NCI-H446 (cell line): ENCODE results near the gene BANF2.

Experiments used
- DNase-seq, 2 experiments: peaks; one replicate each; lab custom pipeline; 2025; lab: John Stamatoyannopoulos, UW

Gene BANF2

GRCh38 chr20:17735959-17736621 is 36.3 kb downstream of the BANF2 start:
- DNase-seq, result no peak

GRCh38 chr20:17738154-17738553 is 38.4 kb downstream of the BANF2 start:
- DNase-seq, result no peak

- no peak for DNase-seq
Observed at GRCh38 chr20:17741220-17741619, 41.5 kb downstream of the BANF2 start.

GRCh38 chr20:17742731-17743130 is 43.0 kb downstream of the BANF2 start:
- no peak for DNase-seq

GRCh38 chr20:17743677-17744076 is 43.9 kb downstream of the BANF2 start:
- no peak for DNase-seq

GRCh38 chr20:17747431-17747846 is 47.7 kb downstream of the BANF2 start:
- DNase-seq, result peak in 1 of 2 experiments; percentile 9

- DNase-seq, result no peak
Observed at GRCh38 chr20:17748279-17748678, 48.5 kb downstream of the BANF2 start.

- DNase-seq, result no peak
Observed at GRCh38 chr20:17749626-17749977, 49.8 kb downstream of the BANF2 start.

- DNase-seq, result no peak
Observed at GRCh38 chr20:17749978-17750721, 50.4 kb downstream of the BANF2 start.

- DNase-seq, result no peak
Observed at GRCh38 chr20:17750722-17751045, 50.9 kb downstream of the BANF2 start.

GRCh38 chr20:17751640-17752039 is 51.9 kb downstream of the BANF2 start:
- no peak for DNase-seq

GRCh38 chr20:17752459-17752858 is 52.7 kb downstream of the BANF2 start:
- DNase-seq, result no peak

GRCh38 chr20:17753516-17753915 is 53.8 kb downstream of the BANF2 start:
- DNase-seq, result no peak

GRCh38 chr20:17756529-17756928 is 56.8 kb downstream of the BANF2 start:
- no peak for DNase-seq

GRCh38 chr20:17757496-17757895 is 57.7 kb downstream of the BANF2 start:
- DNase-seq, result no peak

GRCh38 chr20:17758010-17758409 is 58.2 kb downstream of the BANF2 start:
- DNase-seq, result no peak

- no peak for DNase-seq
Observed at GRCh38 chr20:17758512-17758911, 58.7 kb downstream of the BANF2 start.

- no peak for DNase-seq
Observed at GRCh38 chr20:17759449-17759848, 59.7 kb downstream of the BANF2 start.

GRCh38 chr20:17761604-17762003 is 61.8 kb downstream of the BANF2 start:
- DNase-seq, result peak in 1 of 2 experiments; percentile 7

- no peak for DNase-seq
Observed at GRCh38 chr20:17762243-17762872, 62.6 kb downstream of the BANF2 start.

- no peak for DNase-seq
Observed at GRCh38 chr20:17762873-17763557, 63.2 kb downstream of the BANF2 start.

- no peak for DNase-seq
Observed at GRCh38 chr20:17765017-17765416, 65.3 kb downstream of the BANF2 start.

- DNase-seq, result no peak
Observed at GRCh38 chr20:17765584-17765983, 65.8 kb downstream of the BANF2 start.
